WTC11 (cell line): ENCODE measurements around the gene SLC38A1.

Experiments used
- JUN ChIP-seq: sonication (generic); formaldehyde crosslinking; IDR thresholded peaks from 2 replicates; pipeline ENCODE4 v1.8.0; 2023; ENCODE audit warnings: mild to moderate bottlenecking, missing genetic modification reagents
- NR3C1 ChIP-seq: sonication (generic); formaldehyde crosslinking; conservative IDR thresholded peaks from 2 replicates; pipeline ENCODE4 v1.8.1; 2023; ENCODE audit warnings: low read depth, mild to moderate bottlenecking, missing genetic modification reagents
- RELA ChIP-seq: sonication (generic); formaldehyde crosslinking; IDR thresholded peaks from 2 replicates; pipeline ENCODE4 v1.8.1; 2022; ENCODE audit warnings: missing genetic modification reagents, mild to moderate bottlenecking, borderline replicate concordance
- SMAD4 ChIP-seq: sonication (generic); formaldehyde crosslinking; IDR thresholded peaks from 2 replicates; pipeline ENCODE4 v1.8.0; 2022; ENCODE audit warnings: mild to moderate bottlenecking, missing genetic modification reagents
- TF ChIP-seq, protein P1 (sequence below): sonication (generic); formaldehyde crosslinking; IDR thresholded peaks from 2 replicates; pipeline ENCODE4 v1.8.0; 2022; ENCODE audit warnings: mild to moderate bottlenecking, missing genetic modification reagents
- TF ChIP-seq, protein P2 (sequence below): fragments of 200-600 bp; IDR thresholded peaks from 2 replicates; pipeline ENCODE4 v1.8.0; 2022; ENCODE audit warnings: antibody characterized with exemption
- TF ChIP-seq, protein P3 (sequence below): sonication (generic); formaldehyde crosslinking; IDR thresholded peaks from 2 replicates; pipeline ENCODE4 v1.8.0; 2022; ENCODE audit warnings: mild to moderate bottlenecking, missing genetic modification reagents
- TF ChIP-seq, protein P4 (sequence below): sonication (generic); formaldehyde crosslinking; conservative IDR thresholded peaks from 2 replicates; pipeline ENCODE4 v1.8.1; 2022; ENCODE audit warnings: mild to moderate bottlenecking, missing genetic modification reagents
- TF ChIP-seq, protein P5 (sequence below): sonication (generic); formaldehyde crosslinking; IDR thresholded peaks from 2 replicates; pipeline ENCODE4 v1.8.1; 2023; ENCODE audit warnings: mild to moderate bottlenecking, moderate library complexity, missing genetic modification reagents
- TF ChIP-seq, protein P6 (sequence below): sonication (generic); formaldehyde crosslinking; IDR thresholded peaks from 2 replicates; pipeline ENCODE4 v1.8.1; 2022; ENCODE audit warnings: mild to moderate bottlenecking, missing genetic modification reagents, moderate library complexity, borderline replicate concordance

DNA sequence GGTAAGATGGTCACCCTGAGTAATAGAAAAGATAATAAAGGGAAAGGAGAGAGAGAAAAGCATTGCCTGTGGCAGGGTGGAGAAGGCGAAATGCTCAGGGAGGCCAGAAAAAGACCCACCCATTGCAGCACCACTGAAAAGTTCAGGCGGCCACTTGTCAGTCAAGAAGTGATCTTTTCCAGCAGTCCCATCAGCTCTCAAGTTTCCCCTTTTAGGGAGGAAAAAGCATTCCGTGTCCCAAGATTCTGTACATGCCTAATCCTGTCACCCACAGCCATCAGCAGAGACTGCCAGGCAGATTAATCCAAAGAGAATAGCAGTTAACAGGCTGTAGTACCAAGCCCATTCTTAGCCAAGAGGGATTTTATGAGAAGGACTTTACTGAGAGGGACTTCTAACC, 11.9 kb downstream of the SLC38A1 start:
- TF ChIP-seq, protein P1, sequence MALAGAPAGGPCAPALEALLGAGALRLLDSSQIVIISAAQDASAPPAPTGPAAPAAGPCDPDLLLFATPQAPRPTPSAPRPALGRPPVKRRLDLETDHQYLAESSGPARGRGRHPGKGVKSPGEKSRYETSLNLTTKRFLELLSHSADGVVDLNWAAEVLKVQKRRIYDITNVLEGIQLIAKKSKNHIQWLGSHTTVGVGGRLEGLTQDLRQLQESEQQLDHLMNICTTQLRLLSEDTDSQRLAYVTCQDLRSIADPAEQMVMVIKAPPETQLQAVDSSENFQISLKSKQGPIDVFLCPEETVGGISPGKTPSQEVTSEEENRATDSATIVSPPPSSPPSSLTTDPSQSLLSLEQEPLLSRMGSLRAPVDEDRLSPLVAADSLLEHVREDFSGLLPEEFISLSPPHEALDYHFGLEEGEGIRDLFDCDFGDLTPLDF (CRISPR knock-in tag), result no peak
- TF ChIP-seq NR3C1 (CRISPR knock-in tag) (no peak), JUN (CRISPR knock-in tag) (no peak), RELA (CRISPR knock-in tag) (no peak), SMAD4 (CRISPR knock-in tag) (no peak)
- TF ChIP-seq, protein P2, sequence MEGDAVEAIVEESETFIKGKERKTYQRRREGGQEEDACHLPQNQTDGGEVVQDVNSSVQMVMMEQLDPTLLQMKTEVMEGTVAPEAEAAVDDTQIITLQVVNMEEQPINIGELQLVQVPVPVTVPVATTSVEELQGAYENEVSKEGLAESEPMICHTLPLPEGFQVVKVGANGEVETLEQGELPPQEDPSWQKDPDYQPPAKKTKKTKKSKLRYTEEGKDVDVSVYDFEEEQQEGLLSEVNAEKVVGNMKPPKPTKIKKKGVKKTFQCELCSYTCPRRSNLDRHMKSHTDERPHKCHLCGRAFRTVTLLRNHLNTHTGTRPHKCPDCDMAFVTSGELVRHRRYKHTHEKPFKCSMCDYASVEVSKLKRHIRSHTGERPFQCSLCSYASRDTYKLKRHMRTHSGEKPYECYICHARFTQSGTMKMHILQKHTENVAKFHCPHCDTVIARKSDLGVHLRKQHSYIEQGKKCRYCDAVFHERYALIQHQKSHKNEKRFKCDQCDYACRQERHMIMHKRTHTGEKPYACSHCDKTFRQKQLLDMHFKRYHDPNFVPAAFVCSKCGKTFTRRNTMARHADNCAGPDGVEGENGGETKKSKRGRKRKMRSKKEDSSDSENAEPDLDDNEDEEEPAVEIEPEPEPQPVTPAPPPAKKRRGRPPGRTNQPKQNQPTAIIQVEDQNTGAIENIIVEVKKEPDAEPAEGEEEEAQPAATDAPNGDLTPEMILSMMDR, result no peak
- TF ChIP-seq, protein P3, sequence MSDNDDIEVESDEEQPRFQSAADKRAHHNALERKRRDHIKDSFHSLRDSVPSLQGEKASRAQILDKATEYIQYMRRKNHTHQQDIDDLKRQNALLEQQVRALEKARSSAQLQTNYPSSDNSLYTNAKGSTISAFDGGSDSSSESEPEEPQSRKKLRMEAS (CRISPR knock-in tag), result no peak
- TF ChIP-seq, protein P4, sequence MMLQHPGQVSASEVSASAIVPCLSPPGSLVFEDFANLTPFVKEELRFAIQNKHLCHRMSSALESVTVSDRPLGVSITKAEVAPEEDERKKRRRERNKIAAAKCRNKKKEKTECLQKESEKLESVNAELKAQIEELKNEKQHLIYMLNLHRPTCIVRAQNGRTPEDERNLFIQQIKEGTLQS (CRISPR knock-in tag), result no peak
- TF ChIP-seq, protein P5, sequence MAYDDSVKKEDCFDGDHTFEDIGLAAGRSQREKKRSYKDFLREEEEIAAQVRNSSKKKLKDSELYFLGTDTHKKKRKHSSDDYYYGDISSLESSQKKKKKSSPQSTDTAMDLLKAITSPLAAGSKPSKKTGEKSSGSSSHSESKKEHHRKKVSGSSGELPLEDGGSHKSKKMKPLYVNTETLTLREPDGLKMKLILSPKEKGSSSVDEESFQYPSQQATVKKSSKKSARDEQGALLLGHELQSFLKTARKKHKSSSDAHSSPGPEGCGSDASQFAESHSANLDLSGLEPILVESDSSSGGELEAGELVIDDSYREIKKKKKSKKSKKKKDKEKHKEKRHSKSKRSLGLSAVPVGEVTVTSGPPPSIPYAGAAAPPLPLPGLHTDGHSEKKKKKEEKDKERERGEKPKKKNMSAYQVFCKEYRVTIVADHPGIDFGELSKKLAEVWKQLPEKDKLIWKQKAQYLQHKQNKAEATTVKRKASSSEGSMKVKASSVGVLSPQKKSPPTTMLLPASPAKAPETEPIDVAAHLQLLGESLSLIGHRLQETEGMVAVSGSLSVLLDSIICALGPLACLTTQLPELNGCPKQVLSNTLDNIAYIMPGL (CRISPR knock-in tag), result no peak
- TF ChIP-seq, protein P6, sequence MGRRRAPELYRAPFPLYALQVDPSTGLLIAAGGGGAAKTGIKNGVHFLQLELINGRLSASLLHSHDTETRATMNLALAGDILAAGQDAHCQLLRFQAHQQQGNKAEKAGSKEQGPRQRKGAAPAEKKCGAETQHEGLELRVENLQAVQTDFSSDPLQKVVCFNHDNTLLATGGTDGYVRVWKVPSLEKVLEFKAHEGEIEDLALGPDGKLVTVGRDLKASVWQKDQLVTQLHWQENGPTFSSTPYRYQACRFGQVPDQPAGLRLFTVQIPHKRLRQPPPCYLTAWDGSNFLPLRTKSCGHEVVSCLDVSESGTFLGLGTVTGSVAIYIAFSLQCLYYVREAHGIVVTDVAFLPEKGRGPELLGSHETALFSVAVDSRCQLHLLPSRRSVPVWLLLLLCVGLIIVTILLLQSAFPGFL (CRISPR knock-in tag), result no peak
